Ishikawa (cell line): ENCODE results near the gene SBF2.
A peak's percentile ranks its signal among the peaks of the same experiment; 100 is the strongest.

Experiments
- CEBPB ChIP-seq: IDR thresholded peaks from 2 replicates; pipeline ENCODE4 v1.6.1; 2012
- CREB1 ChIP-seq: IDR thresholded peaks from 2 replicates; pipeline ENCODE4 v1.6.1; 2012; ENCODE audit warnings: low read depth
- EGR1 ChIP-seq: IDR thresholded peaks from 2 replicates; pipeline ENCODE4 v1.6.1; 2012
- FOXM1 ChIP-seq: IDR thresholded peaks from 2 replicates; pipeline ENCODE4 v1.6.1; 2012; ENCODE audit warnings: low read depth, borderline replicate concordance
- MAX ChIP-seq: IDR thresholded peaks from 2 replicates; pipeline ENCODE4 v1.6.1; 2012
- NFIC ChIP-seq: IDR thresholded peaks from 2 replicates; pipeline ENCODE4 v1.6.1; 2012
- RAD21 ChIP-seq: IDR thresholded peaks from 2 replicates; pipeline ENCODE4 v1.6.1; 2012; ENCODE audit warnings: low read depth
- REST ChIP-seq: IDR thresholded peaks from 2 replicates; pipeline ENCODE4 v1.6.1; 2012; ENCODE audit warnings: low read depth, mild to moderate bottlenecking
- TAF1 ChIP-seq: IDR thresholded peaks from 2 replicates; pipeline ENCODE4 v1.6.1; 2012; ENCODE audit warnings: low read depth, mild to moderate bottlenecking
- TCF12 ChIP-seq: IDR thresholded peaks from 2 replicates; pipeline ENCODE4 v1.6.1; 2012; ENCODE audit warnings: low read depth
- TEAD4 ChIP-seq: IDR thresholded peaks from 2 replicates; pipeline ENCODE4 v1.6.1; 2012
- USF1 ChIP-seq: IDR thresholded peaks from 2 replicates; pipeline ENCODE4 v1.6.1; 2012
- YY1 ChIP-seq: IDR thresholded peaks from 2 replicates; pipeline ENCODE4 v1.6.1; 2012; ENCODE audit warnings: low read depth
- ZBTB7A ChIP-seq: IDR thresholded peaks from 2 replicates; pipeline ENCODE4 v1.6.1; 2012; ENCODE audit warnings: low read depth

Gene SBF2

GRCh38 chr11:10147195-10147594 is 146.8 kb downstream of the SBF2 start:
- TF ChIP-seq CREB1 (no peak), FOXM1 (no peak), REST (no peak), RAD21 (no peak), ZBTB7A (no peak), NFIC (no peak), USF1 (no peak), TEAD4 (no peak), TCF12 (no peak), TAF1 (no peak), YY1 (no peak), CEBPB (no peak)

GRCh38 chr11:10144954-10145353 is 149.1 kb downstream of the SBF2 start:
- TF ChIP-seq TCF12 (no peak), CREB1 (no peak), CEBPB (no peak), USF1 (no peak), RAD21 (no peak), NFIC (no peak)

- TF ChIP-seq FOXM1 (no peak), NFIC (peak; percentile 34; the same call in 1 of the 2 replicates)
Observed at GRCh38 chr11:10139656-10140055, 154.4 kb downstream of the SBF2 start.

GRCh38 chr11:10139143-10139542 is 154.9 kb downstream of the SBF2 start:
- no peak for TF ChIP-seq CREB1
- TF ChIP-seq CEBPB, result no peak
- no peak for TF ChIP-seq TCF12
- no peak for TF ChIP-seq TEAD4
- no peak for TF ChIP-seq YY1
- TF ChIP-seq REST, result no peak
- TF ChIP-seq TAF1, result no peak
- no peak for TF ChIP-seq FOXM1
- TF ChIP-seq NFIC, result no peak
- TF ChIP-seq USF1, result no peak

GRCh38 chr11:10134975-10135481 is 159.0 kb downstream of the SBF2 start:
- TF ChIP-seq ZBTB7A (no peak), YY1 (no peak), TAF1 (no peak), RAD21 (no peak), TEAD4 (no peak), USF1 (no peak), TCF12 (no peak), MAX (no peak), REST (no peak), CEBPB (no peak), FOXM1 (no peak), NFIC (no peak), EGR1 (no peak)
